ENCODE results near the gene MYO1F.

The MYO1F gene

DNA sequence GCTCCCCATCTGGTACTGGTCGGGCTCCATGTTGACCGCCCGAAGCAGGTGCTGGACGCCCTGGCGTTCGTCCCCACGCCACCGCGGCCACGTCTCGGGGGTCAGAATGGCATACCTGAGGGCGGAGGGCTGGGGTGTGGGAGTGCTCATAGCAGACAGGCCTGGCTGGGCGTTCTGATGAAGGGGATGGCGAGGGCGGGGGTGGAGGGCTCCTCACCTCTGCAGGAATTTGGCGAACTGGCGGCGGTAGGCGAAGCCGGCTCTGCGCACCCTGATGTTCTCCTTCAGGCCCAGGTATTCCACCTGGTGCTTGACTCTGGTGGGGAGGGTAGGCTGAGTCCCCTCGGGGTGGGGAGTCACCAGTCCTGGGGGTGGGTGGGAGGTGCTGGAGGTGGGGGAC lies 41.0 kb downstream of the MYO1F start:
- Histone ChIP-seq H3K27me3 (replicated peaks) (no peaks in the 10 kb centered on the region), H3K27ac (no peak overlapping the region), H3K36me3 (replicated peaks) (no peaks in the 10 kb centered on the region), H3K4me3 (ENCODE audit: low read depth, low read length) (no peak overlapping the region)
- in situ Hi-C loops (cut with HindIII; ENCODE audit: low pct_ligation_motif_present, low sequenced_read_pairs): no loop called here
- DNase-seq: no peak
- TF ChIP-seq, protein P1, sequence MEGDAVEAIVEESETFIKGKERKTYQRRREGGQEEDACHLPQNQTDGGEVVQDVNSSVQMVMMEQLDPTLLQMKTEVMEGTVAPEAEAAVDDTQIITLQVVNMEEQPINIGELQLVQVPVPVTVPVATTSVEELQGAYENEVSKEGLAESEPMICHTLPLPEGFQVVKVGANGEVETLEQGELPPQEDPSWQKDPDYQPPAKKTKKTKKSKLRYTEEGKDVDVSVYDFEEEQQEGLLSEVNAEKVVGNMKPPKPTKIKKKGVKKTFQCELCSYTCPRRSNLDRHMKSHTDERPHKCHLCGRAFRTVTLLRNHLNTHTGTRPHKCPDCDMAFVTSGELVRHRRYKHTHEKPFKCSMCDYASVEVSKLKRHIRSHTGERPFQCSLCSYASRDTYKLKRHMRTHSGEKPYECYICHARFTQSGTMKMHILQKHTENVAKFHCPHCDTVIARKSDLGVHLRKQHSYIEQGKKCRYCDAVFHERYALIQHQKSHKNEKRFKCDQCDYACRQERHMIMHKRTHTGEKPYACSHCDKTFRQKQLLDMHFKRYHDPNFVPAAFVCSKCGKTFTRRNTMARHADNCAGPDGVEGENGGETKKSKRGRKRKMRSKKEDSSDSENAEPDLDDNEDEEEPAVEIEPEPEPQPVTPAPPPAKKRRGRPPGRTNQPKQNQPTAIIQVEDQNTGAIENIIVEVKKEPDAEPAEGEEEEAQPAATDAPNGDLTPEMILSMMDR (IDR thresholded peaks at IDR 0.05; ENCODE audit: low read depth, low read length, missing control alignments): no peak

DNA sequence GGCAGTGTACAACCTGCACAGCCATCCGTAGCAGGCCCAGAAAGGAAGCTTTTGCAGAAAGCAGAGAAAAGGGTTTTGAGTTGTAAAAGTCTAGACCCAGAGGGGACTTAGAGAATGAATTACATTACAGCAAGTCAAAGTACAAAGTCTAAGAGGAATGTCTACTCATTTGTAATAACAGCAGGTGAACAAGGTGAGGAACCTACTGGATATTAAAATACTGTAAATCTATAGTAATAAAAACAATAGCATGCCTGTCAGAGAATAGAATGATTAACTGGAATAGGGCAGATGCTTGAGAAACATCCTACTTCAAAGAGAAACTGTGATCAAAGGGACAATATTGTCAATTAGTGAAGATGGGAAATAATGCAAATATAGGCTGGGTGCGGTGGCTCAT lies 45.0 kb downstream of the MYO1F start:
- H3K4me3 ChIP-seq (ENCODE audit: low read depth, low read length): no peak overlapping the region
- no peaks in the 10 kb centered on the region for H3K27me3 ChIP-seq (replicated peaks)
- H3K27ac ChIP-seq: no peak overlapping the region
- DNase-seq: no peak
- TF ChIP-seq, protein P1 (IDR thresholded peaks at IDR 0.05; ENCODE audit: low read depth, low read length, missing control alignments): no peak
- no peaks in the 10 kb centered on the region for H3K36me3 ChIP-seq (replicated peaks)
- in situ Hi-C loops (cut with HindIII; ENCODE audit: low pct_ligation_motif_present, low sequenced_read_pairs): no loop called here

DNA sequence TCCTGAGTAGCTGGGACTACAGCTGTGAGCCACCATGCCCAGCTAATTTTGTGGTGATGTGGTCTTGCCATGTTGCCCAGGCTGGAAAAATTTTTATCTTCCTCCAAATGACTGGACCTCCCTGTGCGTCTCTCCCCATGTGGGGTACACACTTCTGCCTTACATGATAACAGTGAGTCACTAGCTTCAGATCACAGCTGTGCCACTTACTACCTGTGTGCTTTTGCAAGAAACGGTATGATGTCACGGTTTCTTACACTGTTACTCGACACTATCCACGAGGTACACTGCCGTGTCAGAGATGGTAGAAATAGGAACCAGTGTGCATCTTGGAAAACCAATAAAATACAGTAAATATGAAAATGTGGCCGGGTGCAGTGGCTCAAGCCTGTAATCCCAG lies 45.8 kb downstream of the MYO1F start:
- TF ChIP-seq, protein P1 (IDR thresholded peaks at IDR 0.05; ENCODE audit: low read depth, low read length, missing control alignments): no peak

DNA sequence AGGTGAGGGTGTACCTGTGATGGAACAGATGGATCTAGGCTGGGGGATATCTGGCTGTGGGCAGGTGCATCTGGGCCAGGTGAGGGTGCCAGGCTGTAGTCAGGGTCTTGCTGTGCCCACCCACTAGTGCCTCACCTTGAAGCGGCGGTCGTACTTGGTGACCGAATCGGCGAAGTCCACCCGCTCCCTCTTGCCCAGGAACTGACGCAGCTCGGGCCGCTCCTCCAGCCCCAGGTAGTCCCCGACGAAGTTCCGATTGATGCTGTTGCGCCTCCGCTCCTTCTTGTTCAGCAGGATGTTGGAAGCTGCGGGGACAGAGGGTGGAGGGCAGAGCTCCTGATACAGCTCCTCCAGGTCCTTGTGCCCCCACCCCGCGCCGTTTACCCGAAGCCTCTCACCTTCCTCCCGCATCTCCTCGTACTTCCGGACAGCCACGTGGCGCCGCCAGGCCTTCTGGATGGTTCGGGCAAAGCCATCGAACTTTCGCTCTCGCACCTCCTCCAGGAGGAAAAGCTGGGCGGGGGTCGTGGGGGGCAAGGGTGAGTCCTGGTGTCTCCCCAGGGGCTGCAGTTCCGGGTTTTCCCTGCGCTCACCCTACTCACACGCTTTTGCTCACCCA lies 47.1 kb downstream of the MYO1F start:
- H3K36me3 ChIP-seq (replicated peaks): no peaks in the 10 kb centered on the region
- TF ChIP-seq, protein P1 (IDR thresholded peaks at IDR 0.05; ENCODE audit: low read depth, low read length, missing control alignments): no peak
- no peak overlapping the region for H3K27ac ChIP-seq
- H3K4me3 ChIP-seq (ENCODE audit: low read depth, low read length): no peak overlapping the region
- no peaks in the 10 kb centered on the region for H3K27me3 ChIP-seq (replicated peaks)
- in situ Hi-C loops (cut with HindIII; ENCODE audit: low pct_ligation_motif_present, low sequenced_read_pairs): no loop called here
- no peak for DNase-seq

More for the DNA sequence above, 45.8 kb downstream of the MYO1F start:
- Histone ChIP-seq H3K4me3 (ENCODE audit: low read depth, low read length) (no peak overlapping the region), H3K27me3 (replicated peaks) (no peaks in the 10 kb centered on the region), H3K36me3 (replicated peaks) (no peaks in the 10 kb centered on the region), H3K27ac (no peak overlapping the region)
- in situ Hi-C loops (cut with HindIII; ENCODE audit: low pct_ligation_motif_present, low sequenced_read_pairs): no loop called here
- DNase-seq: no peak

DNA sequence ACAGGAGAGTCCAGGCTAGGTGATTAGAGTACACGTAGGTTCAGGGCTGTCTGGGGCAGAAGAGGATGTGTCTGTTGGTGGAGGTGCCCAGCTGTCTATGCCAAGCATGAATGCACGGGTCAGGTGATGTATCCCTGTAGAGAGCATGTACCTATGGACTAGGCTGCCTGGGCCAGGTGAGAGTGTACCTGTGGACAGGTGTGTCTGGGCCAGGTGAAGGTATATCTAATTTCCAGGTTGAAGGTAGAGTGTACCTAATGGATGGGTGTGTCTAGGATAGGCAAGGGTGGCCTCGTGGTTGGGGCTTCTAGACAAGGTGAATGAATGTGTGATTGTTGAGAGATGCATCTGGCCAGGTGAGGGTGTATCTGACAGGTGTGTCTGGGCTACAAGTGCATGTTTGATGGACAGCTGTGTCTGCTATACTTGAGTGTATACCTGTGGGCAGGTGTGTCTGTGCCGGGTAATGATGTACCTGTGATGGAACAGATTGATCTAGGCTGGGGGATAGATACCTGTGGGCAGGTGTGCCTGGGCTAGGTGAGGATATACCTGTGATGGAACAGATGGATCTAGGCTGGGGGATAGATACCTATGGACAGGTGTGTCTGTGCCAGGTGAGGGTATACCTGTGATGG lies 47.8 kb downstream of the MYO1F start:
- H3K27ac ChIP-seq: no peak overlapping the region
- in situ Hi-C loops (cut with HindIII; ENCODE audit: low pct_ligation_motif_present, low sequenced_read_pairs): no loop called here
- TF ChIP-seq, protein P1 (IDR thresholded peaks at IDR 0.05; ENCODE audit: low read depth, low read length, missing control alignments): no peak
- H3K4me3 ChIP-seq (ENCODE audit: low read depth, low read length): no peak overlapping the region
- H3K27me3 ChIP-seq (replicated peaks): no peaks in the 10 kb centered on the region
- H3K36me3 ChIP-seq (replicated peaks): no peaks in the 10 kb centered on the region
- no peak for DNase-seq

DNA sequence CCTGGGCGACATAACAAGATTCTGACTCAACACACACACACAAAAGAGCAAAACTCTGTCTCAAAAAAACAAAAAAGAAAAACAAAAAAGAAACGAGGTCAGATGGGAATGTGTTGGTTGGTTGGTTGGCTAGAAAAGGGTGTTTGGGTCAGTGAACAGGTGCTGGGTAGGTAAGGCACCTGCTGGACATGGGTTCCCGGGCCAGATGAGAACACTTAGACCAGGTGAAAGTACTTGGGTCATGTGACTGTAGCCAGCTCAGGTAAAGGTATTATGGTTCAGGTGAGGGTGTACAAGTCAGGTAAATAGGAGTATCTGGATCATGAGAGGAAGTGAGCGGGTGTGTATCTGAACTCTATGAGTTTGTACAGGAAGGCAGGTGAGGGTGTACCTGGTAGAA lies 48.7 kb downstream of the MYO1F start:
- H3K36me3 ChIP-seq (replicated peaks): no peaks in the 10 kb centered on the region
- TF ChIP-seq, protein P1 (IDR thresholded peaks at IDR 0.05; ENCODE audit: low read depth, low read length, missing control alignments): no peak
- no peak overlapping the region for H3K4me3 ChIP-seq (ENCODE audit: low read depth, low read length)
- no peak for DNase-seq
- no peak overlapping the region for H3K27ac ChIP-seq
- in situ Hi-C loops (cut with HindIII; ENCODE audit: low pct_ligation_motif_present, low sequenced_read_pairs): no loop called here
- no peaks in the 10 kb centered on the region for H3K27me3 ChIP-seq (replicated peaks)

All from brain microvascular endothelial cell (primary cell).